Measurements from ENCODE around the gene HOOK2. TPM values are rescaled to one million over a fixed set of nuclear protein-coding genes. Genes with fewer than 3 reads are reported as not detected.
A peak's percentile ranks its signal among the peaks of the same experiment; 100 is the strongest.
"Not testable (repeated sequence)": the region's sequence is repeated elsewhere in the genome, so short reads cannot be mapped to it uniquely, and the experiment has no call there.

The HOOK2 gene
- 11.3 TPM for total RNA-seq (2013)
- 10 to 100 TPM in 1 of 3 donors, 1 to 10 TPM in 1, under 1 TPM in 1; 0.55 to 28.6 (median 1.1) TPM for polyA plus RNA-seq
- 5.7 and 7.7 TPM in 2 replicates for polyA minus RNA-seq
- total RNA-seq = 3.5 to 11.0 (median 7.4) reads per million in 11 experiments

- H3K4me1 Mint-ChIP-seq = peaks cover 32% of the 10 kb centered on the region
- peak within 1 kb of the TSS; percentile 58 to 85 (median 63) for H3K4me3 ChIP-seq (replicated peaks in 1 of 3; ENCODE audit: low read depth in 2 of 3, low read length in 3 of 3)
- 16% methylated on average over 48 of the region's 58 CpGs for WGBS (ENCODE audit: insufficient coverage)
- no peaks in the 10 kb centered on the region for H3K27me3 ChIP-seq (ENCODE audit: control insufficient read depth in 2 of 2, insufficient read depth in 2 of 2, low read length in 2 of 2)
- H2AFZ ChIP-seq (ENCODE audit: insufficient read depth, low read depth, low read length, poor library complexity, severe bottlenecking) = peak within 1 kb of the TSS; percentile 86
- no peaks in the 10 kb centered on the region for H3K36me3 ChIP-seq (replicated peaks in 1 of 2; ENCODE audit: control insufficient read depth in 1 of 2, insufficient read depth in 2 of 2, low read length in 2 of 2)
- peak within 1 kb of the TSS; percentile 71 to 73 for H3K4me3 Mint-ChIP-seq
- peaks cover 4% of the 10 kb centered on the region for H4K20me1 ChIP-seq (ENCODE audit: insufficient read depth, low read length)
- no peaks in the 10 kb centered on the region for H3K9me3 ChIP-seq (replicated peaks in 1 of 2; ENCODE audit: control insufficient read depth in 1 of 2, insufficient read depth in 1 of 2, low read length in 2 of 2)
- peaks cover 4 to 11% of the 10 kb centered on the region in 2 donors for H3K36me3 Mint-ChIP-seq
- H3K4me1 ChIP-seq (ENCODE audit: control insufficient read depth in 1 of 2, insufficient read depth in 2 of 2, low read length in 2 of 2) = peaks cover 35 to 45% of the 10 kb centered on the region in 2 donors
- H3K79me2 ChIP-seq (ENCODE audit: insufficient read depth, low read length) = peaks cover 26% of the 10 kb centered on the region
- intact Hi-C loops (cut with micrococcal nuclease) = no loop called here
- peak within 1 kb of the TSS; percentile 79 to 94 (median 85) for H3K27ac Mint-ChIP-seq
- peak in 1 of 3 donors; percentile 28 for DNase-seq
- H3K4me2 ChIP-seq (replicated peaks; ENCODE audit: extremely low read depth, low read length, poor library complexity, severe bottlenecking) = peak within 1 kb of the TSS; percentile 97
- H3K27me3 Mint-ChIP-seq (ENCODE audit: low read depth in 3 of 3) = peaks cover 3 to 6% (median 5%) of the 10 kb centered on the region in 3 donors
- TF ChIP-seq CTCF (IDR thresholded peaks at IDR 0.05) = no peak
- peak within 1 kb of the TSS; percentile 49 for H3K9ac ChIP-seq (ENCODE audit: insufficient read depth, low read length, poor library complexity, severe bottlenecking)
- H3K27ac ChIP-seq (ENCODE audit: low read depth in 1 of 2, low read length in 2 of 2) = peak within 1 kb of the TSS; percentile 61 to 74
- H3K9me3 Mint-ChIP-seq = no peaks in the 10 kb centered on the region
These were observed at the start of gene HOOK2 for GRCh38 chr19:12774588-12775555. HOOK2 (minus strand) TSS chr19:12775552; CDS start chr19:12775449, 103 bp downstream.

- H3K36me3 Mint-ChIP-seq = no peaks in the 10 kb centered on the region
- no peak overlapping the region for H3K27ac ChIP-seq (ENCODE audit: low read depth in 1 of 2, low read length in 2 of 2)
- intact Hi-C loops (cut with micrococcal nuclease) = no loop called here
- H4K20me1 ChIP-seq (ENCODE audit: insufficient read depth, low read length) = no peaks in the 10 kb centered on the region
- no peak overlapping the region for H2AFZ ChIP-seq (ENCODE audit: insufficient read depth, low read depth, low read length, poor library complexity, severe bottlenecking)
- peaks cover 8% of the 10 kb centered on the region for H3K4me1 Mint-ChIP-seq
- H3K9ac ChIP-seq (ENCODE audit: insufficient read depth, low read length, poor library complexity, severe bottlenecking) = no peak overlapping the region
- WGBS (ENCODE audit: insufficient coverage) = 80% methylated on average over 1 of the region's 2 CpGs
- peaks cover 7 to 28% (median 10%) of the 10 kb centered on the region in 3 donors for H3K27me3 Mint-ChIP-seq (ENCODE audit: low read depth in 3 of 3)
- H3K4me2 ChIP-seq (replicated peaks; ENCODE audit: extremely low read depth, low read length, poor library complexity, severe bottlenecking) = no peak overlapping the region
- no peaks in the 10 kb centered on the region for H3K36me3 ChIP-seq (replicated peaks in 1 of 2; ENCODE audit: control insufficient read depth in 1 of 2, insufficient read depth in 2 of 2, low read length in 2 of 2)
- H3K4me3 Mint-ChIP-seq = no peak overlapping the region
- H3K9me3 ChIP-seq (replicated peaks in 1 of 2; ENCODE audit: control insufficient read depth in 1 of 2, insufficient read depth in 1 of 2, low read length in 2 of 2) = no peaks in the 10 kb centered on the region
- no peak for DNase-seq
- peaks cover 7% of the 10 kb centered on the region in 2 donors for H3K4me1 ChIP-seq (ENCODE audit: control insufficient read depth in 1 of 2, insufficient read depth in 2 of 2, low read length in 2 of 2)
- no peak overlapping the region for H3K27ac Mint-ChIP-seq
- peaks cover 0 to 9% of the 10 kb centered on the region in 2 donors for H3K27me3 ChIP-seq (ENCODE audit: control insufficient read depth in 2 of 2, insufficient read depth in 2 of 2, low read length in 2 of 2)
- H3K79me2 ChIP-seq (ENCODE audit: insufficient read depth, low read length) = no peaks in the 10 kb centered on the region
- H3K9me3 Mint-ChIP-seq = peaks cover 0 to 11% (median 7%) of the 10 kb centered on the region in 7 donors
- no peak for TF ChIP-seq CTCF (IDR thresholded peaks at IDR 0.05)
- H3K4me3 ChIP-seq (replicated peaks in 1 of 3; ENCODE audit: low read depth in 2 of 3, low read length in 3 of 3) = no peak overlapping the region
These were observed 46.4 kb upstream of the HOOK2 start for GRCh38 chr19:12821761-12822160.

GRCh38 chr19:12817810-12818209, 42.5 kb upstream of the HOOK2 start:
- H3K9me3 ChIP-seq (replicated peaks in 1 of 2; ENCODE audit: control insufficient read depth in 1 of 2, insufficient read depth in 1 of 2, low read length in 2 of 2); H4K20me1 ChIP-seq (ENCODE audit: insufficient read depth, low read length); H3K4me3 Mint-ChIP-seq; H3K4me1 Mint-ChIP-seq; H3K4me3 ChIP-seq (replicated peaks in 1 of 3; ENCODE audit: low read depth in 2 of 3, low read length in 3 of 3); intact Hi-C loops (cut with micrococcal nuclease); H3K27me3 ChIP-seq (ENCODE audit: control insufficient read depth in 2 of 2, insufficient read depth in 2 of 2, low read length in 2 of 2); H3K9ac ChIP-seq (ENCODE audit: insufficient read depth, low read length, poor library complexity, severe bottlenecking); H3K27ac ChIP-seq (ENCODE audit: low read depth in 1 of 2, low read length in 2 of 2); H3K27me3 Mint-ChIP-seq (ENCODE audit: low read depth in 3 of 3); H3K4me1 ChIP-seq (ENCODE audit: control insufficient read depth in 1 of 2, insufficient read depth in 2 of 2, low read length in 2 of 2); H3K79me2 ChIP-seq (ENCODE audit: insufficient read depth, low read length); DNase-seq; H2AFZ ChIP-seq (ENCODE audit: insufficient read depth, low read depth, low read length, poor library complexity, severe bottlenecking); H3K4me2 ChIP-seq (replicated peaks; ENCODE audit: extremely low read depth, low read length, poor library complexity, severe bottlenecking): not testable (repeated sequence)
- peaks cover 13 to 26% of the 10 kb centered on the region in 2 donors for H3K36me3 Mint-ChIP-seq
- 84% methylated on average over 4 of the region's 11 CpGs for WGBS (ENCODE audit: insufficient coverage)
- peaks cover 0 to 11% (median 7%) of the 10 kb centered on the region in 7 donors for H3K9me3 Mint-ChIP-seq
- H3K27ac Mint-ChIP-seq = peak overlapping the region in 1 of 7 donors; percentile 36
- H3K36me3 ChIP-seq (replicated peaks in 1 of 2; ENCODE audit: control insufficient read depth in 1 of 2, insufficient read depth in 2 of 2, low read length in 2 of 2) = peaks cover 0 to 15% of the 10 kb centered on the region in 2 donors

Measured in CD14-positive monocyte (primary cell).